PC-3 (cell line): ENCODE measurements around the gene EIF4E. TPM values are rescaled to one million over a fixed set of nuclear protein-coding genes. Genes with fewer than 3 reads are reported as not detected.

Experiments used
- ATAC-seq: fragments of 200-7000 bp; cut with Tn5 transposase; 2 replicates; pipeline ENCODE4 v1.9.1; 2020; ENCODE audit warnings: mild to moderate bottlenecking, moderate library complexity
- BruUV-seq: library from RNA; stranded (reverse); fragments of 400-500 nt; replicated peaks from 2 replicates; lab custom pipeline; 2021; lab: Mats Ljungman, UMichigan
- CTCF ChIA-PET: fragments of 300-600 bp; sonication (Branson Sonifier 250); formaldehyde crosslinking; loops from one replicate; lab custom pipeline; 2022; ENCODE audit warnings: antibody characterized with exemption; lab: Charles Lee
- POLR2A ChIA-PET: fragments of 300-600 bp; sonication (Branson Sonifier 250); formaldehyde crosslinking; loops from one replicate; lab custom pipeline; 2022; ENCODE audit warnings: antibody characterized with exemption; ENCODE audit not compliant: unreplicated experiment; lab: Charles Lee
- DNase-seq: peaks from one replicate; pipeline ENCODE4 v3.0.0-alpha.2; 2015
- H2AFZ ChIP-seq: fragments of 300-600 bp; sonication (generic); 2 replicates; pipeline ENCODE4 v1.6.0; 2016; ENCODE audit warnings: antibody characterized with exemption, low read length
- H3F3A ChIP-seq: fragments of 300-600 bp; sonication (generic); one replicate; pipeline ENCODE4 v1.6.0; 2017; ENCODE audit warnings: antibody characterized with exemption, low read length, control low read depth, mild to moderate bottlenecking; ENCODE audit not compliant: unreplicated experiment
- H3K27ac ChIP-seq: fragments of 300-600 bp; sonication (generic); 2 replicates; pipeline ENCODE4 v1.5.1; 2016; ENCODE audit warnings: mild to moderate bottlenecking, low read length
- H3K27me3 ChIP-seq: fragments of 300-600 bp; sonication (generic); 2 replicates; pipeline ENCODE4 v1.6.1; 2016; ENCODE audit warnings: low read length, mixed read lengths
- H3K36me3 ChIP-seq: fragments of 300-600 bp; sonication (generic); 2 replicates; pipeline ENCODE4 v1.6.1; 2016; ENCODE audit warnings: low read depth, mixed run types, low read length, mixed read lengths
- H3K4me1 ChIP-seq: fragments of 300-600 bp; sonication (generic); 2 replicates; pipeline ENCODE4 v1.5.1; 2016; ENCODE audit warnings: low read length; ENCODE audit not compliant: insufficient read depth
- H3K4me2 ChIP-seq: fragments of 300-600 bp; sonication (generic); 2 replicates; pipeline ENCODE4 v1.6.0; 2016; ENCODE audit warnings: low read length
- H3K4me3 ChIP-seq: fragments of 300-600 bp; sonication (generic); 2 replicates; pipeline ENCODE4 v1.5.1; 2016; ENCODE audit warnings: mild to moderate bottlenecking, low read length, mixed read lengths
- H3K79me2 ChIP-seq: fragments of 300-600 bp; sonication (generic); 2 replicates; pipeline ENCODE4 v1.6.1; 2017; ENCODE audit warnings: low read length, mixed read lengths
- H3K9ac ChIP-seq: fragments of 300-600 bp; sonication (generic); 2 replicates; pipeline ENCODE4 v1.6.0; 2016; ENCODE audit warnings: mild to moderate bottlenecking, low read length
- H3K9me2 ChIP-seq: fragments of 300-600 bp; sonication (generic); replicated peaks from 2 replicates; pipeline ENCODE4 v1.6.1; 2016; ENCODE audit warnings: mixed run types, low read length, mixed read lengths
- H3K9me3 ChIP-seq: fragments of 300-600 bp; sonication (generic); 2 replicates; pipeline ENCODE4 v1.6.1; 2016; ENCODE audit warnings: low read length, mixed read lengths
- H4K20me1 ChIP-seq: fragments of 300-600 bp; sonication (generic); 2 replicates; pipeline ENCODE4 v1.6.1; 2016; ENCODE audit warnings: low read length, mixed read lengths
- CTCF ChIP-seq: fragments of 300-600 bp; sonication (generic); conservative IDR thresholded peaks from 2 replicates; pipeline ENCODE4 v1.5.1; 2017; ENCODE audit warnings: antibody characterized with exemption, low read depth, mild to moderate bottlenecking, low read length
- EZH2 ChIP-seq: fragments of 300-600 bp; sonication (generic); IDR thresholded peaks from one replicate; pipeline ENCODE4 v1.6.1; 2017; ENCODE audit warnings: antibody characterized with exemption, mild to moderate bottlenecking, low read length; ENCODE audit not compliant: unreplicated experiment
- EZH2phosphoT487 ChIP-seq: fragments of 300-600 bp; sonication (generic); IDR thresholded peaks from 2 replicates; pipeline ENCODE4 v1.6.1; 2018; ENCODE audit warnings: mild to moderate bottlenecking, antibody characterized with exemption, low read length, borderline replicate concordance
- intact Hi-C: fragments of 100-400 bp; cut with micrococcal nuclease; formaldehyde crosslinking; loops from 2 replicates; pipeline ENCODE4 v1.9.0; 2023
- total RNA-seq: library from RNA; depleted of rRNA; stranded (reverse); fragments of >200 nt; gene quantifications from 2 replicates; pipeline ENCODE4 v1.2.3, GENCODE V29; 2014

EIF4E gene
- total RNA-seq, 1 experiment from 2014 or later: 134 TPM

- ChIA-PET CTCF (no interaction called here), POLR2A (no interaction called here)
- no peak overlapping the region for H3K4me3 ChIP-seq
- H4K20me1 ChIP-seq: no peaks in the 10 kb centered on the region
- H2AFZ ChIP-seq: no peak overlapping the region
- TF ChIP-seq EZH2 (no peak), EZH2phosphoT487 (no peak), CTCF (no peak)
- no peak overlapping the region for H3K27ac ChIP-seq
- no peaks in the 10 kb centered on the region for H3K27me3 ChIP-seq
- H3K9ac ChIP-seq: no peak overlapping the region
- intact Hi-C loops: loop anchor here (5.0 kb wide), 1 partner anchor 36 kb away; no protein-coding TSS in a partner anchor
- no peaks in the 10 kb centered on the region for H3K79me2 ChIP-seq
- peaks cover 2% of the 10 kb centered on the region; the same call in 1 of the 2 replicates for H3K4me1 ChIP-seq
- H3K9me3 ChIP-seq: no peaks in the 10 kb centered on the region
- no TSS peak for BruUV-seq
- DNase-seq: no peak
- ATAC-seq: no peak
- no peaks in the 10 kb centered on the region for H3F3A ChIP-seq
- H3K4me2 ChIP-seq: no peak overlapping the region
- no peaks in the 10 kb centered on the region for H3K9me2 ChIP-seq
- no peaks in the 10 kb centered on the region for H3K36me3 ChIP-seq
Observed at GRCh38 chr4:98951710-98952109, 22.8 kb upstream of the EIF4E start.

- no peak overlapping the region for H3K4me3 ChIP-seq
- H2AFZ ChIP-seq: no peak overlapping the region
- no peaks in the 10 kb centered on the region for H3K27me3 ChIP-seq
- POLR2A ChIA-PET: no interaction called here
- peaks cover 9% of the 10 kb centered on the region for H3K4me1 ChIP-seq
- H3K79me2 ChIP-seq: no peaks in the 10 kb centered on the region
- CTCF ChIA-PET: no interaction called here
- intact Hi-C loops: loop anchor here (5.0 kb wide), 1 partner anchor 36 kb away; no protein-coding TSS in a partner anchor
- ATAC-seq (peak; percentile 74), DNase-seq (peak; percentile 50)
- TF ChIP-seq EZH2 (no peak), EZH2phosphoT487 (no peak), CTCF (no peak)
- H3F3A ChIP-seq: no peaks in the 10 kb centered on the region
- no peak overlapping the region for H3K27ac ChIP-seq
- H3K9me2 ChIP-seq: no peaks in the 10 kb centered on the region
- no TSS peak for BruUV-seq
- no peaks in the 10 kb centered on the region for H3K9me3 ChIP-seq
- no peak overlapping the region for H3K4me2 ChIP-seq
- H4K20me1 ChIP-seq: no peaks in the 10 kb centered on the region
- H3K9ac ChIP-seq: no peak overlapping the region
- H3K36me3 ChIP-seq: no peaks in the 10 kb centered on the region
Observed at GRCh38 chr4:98950925-98951324, 22.0 kb upstream of the EIF4E start.

- no peak overlapping the region for H3K4me3 ChIP-seq
- DNase-seq (peak; percentile 56), ATAC-seq (peak; percentile 90)
- H3K36me3 ChIP-seq: no peaks in the 10 kb centered on the region
- ChIA-PET CTCF (no interaction called here), POLR2A (interaction anchor here (0.7 kb wide), 2 partner anchors 29 to 917 kb away, joined by 3 to 5 read pairs; no protein-coding TSS in a partner anchor)
- no peaks in the 10 kb centered on the region for H3K9me2 ChIP-seq
- H3K4me1 ChIP-seq: peaks cover 14% of the 10 kb centered on the region
- no peak overlapping the region for H3K9ac ChIP-seq
- intact Hi-C loops: no loop called here
- H3K27ac ChIP-seq: no peak overlapping the region
- H3F3A ChIP-seq: no peaks in the 10 kb centered on the region
- H3K9me3 ChIP-seq: no peaks in the 10 kb centered on the region
- TF ChIP-seq CTCF: no peak
- TF ChIP-seq EZH2: no peak
- TF ChIP-seq EZH2phosphoT487: no peak
- H3K4me2 ChIP-seq: peak overlapping the region; percentile 6; the same call in 1 of the 2 replicates
- BruUV-seq: no TSS peak
- H3K27me3 ChIP-seq: no peaks in the 10 kb centered on the region
- H4K20me1 ChIP-seq: no peaks in the 10 kb centered on the region
- H3K79me2 ChIP-seq: no peaks in the 10 kb centered on the region
- peak overlapping the region; percentile 13; the same call in 1 of the 2 replicates for H2AFZ ChIP-seq
Observed at GRCh38 chr4:98946359-98946758, 17.4 kb upstream of the EIF4E start.
